ENCODE measurements around the gene LEKR1.

DNA sequence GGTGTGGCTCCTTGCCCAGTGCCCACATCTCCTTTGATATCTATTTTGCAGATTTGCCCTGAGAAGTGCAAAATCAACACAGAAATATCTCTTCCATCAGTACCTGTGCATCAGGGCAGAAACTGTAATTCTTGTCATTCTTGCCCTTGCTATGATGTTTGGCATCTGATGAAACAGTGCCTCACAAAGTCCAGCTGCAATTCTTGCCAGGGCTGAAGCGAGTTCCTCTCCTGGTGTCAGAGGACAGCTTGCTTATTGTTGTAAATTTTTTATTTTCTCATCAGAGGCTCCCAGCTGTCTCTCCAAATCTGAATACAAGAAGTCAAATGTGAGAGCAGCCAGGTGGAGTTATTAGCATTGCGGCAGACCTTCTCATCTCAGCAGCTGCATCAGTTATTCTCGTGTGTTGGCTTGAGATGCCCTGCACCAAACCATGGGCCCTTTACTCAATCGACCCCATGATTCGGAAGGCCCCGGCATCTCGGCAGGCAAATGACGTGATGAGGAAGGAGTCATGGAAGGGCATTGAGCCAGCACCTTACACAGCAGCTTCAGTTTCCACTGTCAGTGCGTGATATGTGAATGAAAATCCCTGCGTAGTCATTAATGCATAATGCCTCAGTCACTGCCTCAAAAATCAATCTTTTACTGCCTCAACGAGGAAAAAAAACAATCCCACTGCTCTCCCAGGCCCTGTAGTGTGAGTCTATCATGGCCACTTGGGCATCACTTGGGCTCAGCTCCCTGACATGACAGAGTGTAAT is 240.4 kb downstream of the LEKR1 start:
- TF ChIP-seq CTCF (IDR thresholded peaks at IDR 0.05 in 2 of 3, conservative IDR thresholded peaks at IDR 0.05 in 1 of 3; ENCODE audit: insufficient read depth in 2 of 3, low read depth in 1 of 3, low read length in 3 of 3) (no peak), RCOR1 (IDR thresholded peaks at IDR 0.05; ENCODE audit: borderline replicate concordance in 1 of 2, low read depth in 2 of 2, low read length in 2 of 2) (no peak)

Data from K562 (cell line).